GM19025 (cell line): ENCODE data around the gene ASB13.
"Not testable (repeated sequence)": the region's sequence is repeated elsewhere in the genome, so short reads cannot be mapped to it uniquely, and the experiment has no call there.

ENCODE experiments used
- ATAC-seq: cut with Tn5 transposase; IDR thresholded peaks from one replicate; pipeline ENCODE4 v1.9.1; 2021; ENCODE audit warnings: mild to moderate bottlenecking, low read depth, moderate library complexity; ENCODE audit not compliant: unreplicated experiment

Gene ASB13

GRCh38 chr10:5593347-5593746 is 73.0 kb downstream of the ASB13 start:
- not testable (repeated sequence) for ATAC-seq

GRCh38 chr10:5592070-5592469 is 74.3 kb downstream of the ASB13 start:
- ATAC-seq: no peak

- ATAC-seq: no peak
Measured at GRCh38 chr10:5591336-5591824, 75.0 kb downstream of the ASB13 start.

GRCh38 chr10:5590816-5591215 is 75.6 kb downstream of the ASB13 start:
- no peak for ATAC-seq

GRCh38 chr10:5589661-5590511 is 76.5 kb downstream of the ASB13 start:
- no peak for ATAC-seq

- ATAC-seq: no peak
Measured at GRCh38 chr10:5589011-5589660, 77.3 kb downstream of the ASB13 start.
